ENCODE measurements around the gene RPL23. TPM values are rescaled to one million over a fixed set of nuclear protein-coding genes. Genes with fewer than 3 reads are reported as not detected.

Gene RPL23
- total RNA-seq, 4 donors from 2014 or later = 721 to 1,711 (median 1,283) TPM

DNA sequence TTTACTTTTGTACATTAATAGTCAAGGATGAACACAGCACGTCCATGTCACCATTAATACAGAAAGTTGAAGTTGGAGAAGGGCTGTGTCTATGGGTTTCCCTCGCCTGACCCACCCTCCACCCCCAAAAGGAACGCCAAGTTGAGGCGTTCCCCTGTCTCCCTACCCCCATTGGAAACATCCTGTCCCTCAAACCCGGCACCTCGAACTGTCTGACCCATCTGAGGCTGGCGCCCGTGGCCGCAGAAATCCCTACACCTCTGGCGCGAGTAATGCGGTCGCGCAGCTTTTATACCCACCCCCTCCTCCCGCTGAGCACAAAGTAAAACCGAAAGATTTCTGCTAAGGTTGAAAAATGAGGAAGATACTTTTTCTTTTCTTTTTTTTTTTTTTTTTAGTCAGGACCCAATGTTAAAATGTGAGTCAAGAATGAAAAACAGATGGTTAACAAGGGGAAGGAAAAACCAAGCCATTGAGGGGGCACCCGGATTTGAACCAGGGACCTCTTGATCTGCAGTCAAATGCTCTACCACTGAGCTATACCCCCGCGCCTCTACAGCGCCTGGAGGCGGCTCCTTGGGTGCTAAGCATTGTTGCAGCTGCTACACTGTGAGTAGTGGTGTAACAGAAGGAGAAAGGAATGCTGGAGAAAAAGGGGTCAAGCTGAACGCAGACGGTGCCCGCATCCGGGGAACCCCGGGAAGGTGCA lies 15.4 kb upstream of the RPL23 start:
- Histone ChIP-seq H3K4me1 (peaks cover 36 to 51% (median 45%) of the 10 kb centered on the region in 4 donors), H3K9me3 (no peaks in the 10 kb centered on the region), H3K36me3 (no peaks in the 10 kb centered on the region), H3K27me3 (no peaks in the 10 kb centered on the region), H3K4me3 (peak overlapping the region; percentile 80 to 98 (median 93)), H3K27ac (replicated peaks in 1 of 4) (peak overlapping the region; percentile 95 to 98 (median 97))
- WGBS = under 1% methylated on average over 25 of the region's 26 CpGs
- intact Hi-C loops (cut with DNase I) = loop anchor here (5.0 kb wide), 1 partner anchor 283 kb away; the partner anchor contains the start of gene PLXDC1
- DNase-seq (ENCODE audit: extremely low spot score) = peak; percentile 99
- TF ChIP-seq, protein P1, sequence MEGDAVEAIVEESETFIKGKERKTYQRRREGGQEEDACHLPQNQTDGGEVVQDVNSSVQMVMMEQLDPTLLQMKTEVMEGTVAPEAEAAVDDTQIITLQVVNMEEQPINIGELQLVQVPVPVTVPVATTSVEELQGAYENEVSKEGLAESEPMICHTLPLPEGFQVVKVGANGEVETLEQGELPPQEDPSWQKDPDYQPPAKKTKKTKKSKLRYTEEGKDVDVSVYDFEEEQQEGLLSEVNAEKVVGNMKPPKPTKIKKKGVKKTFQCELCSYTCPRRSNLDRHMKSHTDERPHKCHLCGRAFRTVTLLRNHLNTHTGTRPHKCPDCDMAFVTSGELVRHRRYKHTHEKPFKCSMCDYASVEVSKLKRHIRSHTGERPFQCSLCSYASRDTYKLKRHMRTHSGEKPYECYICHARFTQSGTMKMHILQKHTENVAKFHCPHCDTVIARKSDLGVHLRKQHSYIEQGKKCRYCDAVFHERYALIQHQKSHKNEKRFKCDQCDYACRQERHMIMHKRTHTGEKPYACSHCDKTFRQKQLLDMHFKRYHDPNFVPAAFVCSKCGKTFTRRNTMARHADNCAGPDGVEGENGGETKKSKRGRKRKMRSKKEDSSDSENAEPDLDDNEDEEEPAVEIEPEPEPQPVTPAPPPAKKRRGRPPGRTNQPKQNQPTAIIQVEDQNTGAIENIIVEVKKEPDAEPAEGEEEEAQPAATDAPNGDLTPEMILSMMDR (IDR thresholded peaks at IDR 0.05) = peak in 1 of 3 experiments; percentile 15
- TF ChIP-seq POLR2A (IDR thresholded peaks at IDR 0.05; ENCODE audit: low read depth) (no peak), EP300 (IDR thresholded peaks at IDR 0.05) (no peak), POLR2AphosphoS5 (IDR thresholded peaks at IDR 0.05) (peak; percentile 65 to 66)

DNA sequence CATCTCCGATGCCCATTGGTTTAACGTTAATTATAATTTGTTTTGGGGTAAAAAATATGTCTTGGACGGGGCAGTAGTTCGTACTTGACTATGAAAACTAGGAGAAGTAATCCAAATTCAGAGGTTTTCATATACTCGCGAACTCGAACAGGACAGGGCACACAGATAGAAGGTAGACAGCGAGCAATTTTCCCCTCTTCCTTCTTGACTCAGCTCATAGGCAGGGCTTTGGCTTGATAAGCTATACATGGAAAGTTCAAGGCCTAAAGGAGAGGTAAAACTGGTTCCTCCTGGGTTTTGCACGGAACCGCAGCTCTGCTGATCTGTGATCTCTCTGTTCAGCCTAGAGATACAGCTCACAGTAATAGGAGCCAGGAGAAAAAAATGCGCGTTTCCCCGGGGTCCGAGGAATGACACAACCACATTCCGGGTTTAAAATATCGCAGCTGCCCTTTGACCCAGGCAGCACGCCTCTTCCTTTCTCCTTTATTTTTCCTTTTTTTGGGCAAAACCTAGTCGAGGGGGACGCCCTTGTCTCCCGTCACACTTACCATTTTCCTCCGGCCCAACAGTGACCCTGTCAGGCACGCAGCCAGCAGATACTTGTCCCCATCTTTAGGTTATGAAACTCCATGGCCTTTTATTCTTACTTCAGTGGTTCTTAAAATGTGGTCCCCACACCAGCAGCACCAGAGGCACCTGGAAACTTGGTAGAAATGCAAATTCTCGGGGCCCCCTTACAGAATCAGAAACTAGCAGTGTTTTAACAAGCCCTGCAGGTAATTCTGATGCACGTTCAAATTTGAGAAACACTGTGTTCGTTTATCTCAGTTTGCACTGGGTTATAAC lies 14.7 kb upstream of the RPL23 start:
- no peak for DNase-seq (ENCODE audit: extremely low spot score)
- Histone ChIP-seq H3K27ac (replicated peaks in 1 of 4) (peak overlapping the region; percentile 95 to 98 (median 97)), H3K4me3 (peak overlapping the region; percentile 80 to 98 (median 93)), H3K27me3 (no peaks in the 10 kb centered on the region), H3K9me3 (no peaks in the 10 kb centered on the region), H3K36me3 (no peaks in the 10 kb centered on the region), H3K4me1 (peaks cover 28 to 43% (median 37%) of the 10 kb centered on the region in 4 donors)
- intact Hi-C loops (cut with DNase I) = loop anchor here (5.0 kb wide), 1 partner anchor 284 kb away; the partner anchor contains the start of gene PLXDC1
- TF ChIP-seq EP300 (IDR thresholded peaks at IDR 0.05) = no peak
- peak; percentile 37 to 53 for TF ChIP-seq POLR2AphosphoS5 (IDR thresholded peaks at IDR 0.05)
- TF ChIP-seq, protein P1 (IDR thresholded peaks at IDR 0.05) = no peak
- whole genome bisulfite sequencing = 24% methylated on average over 25 of the region's 25 CpGs

DNA sequence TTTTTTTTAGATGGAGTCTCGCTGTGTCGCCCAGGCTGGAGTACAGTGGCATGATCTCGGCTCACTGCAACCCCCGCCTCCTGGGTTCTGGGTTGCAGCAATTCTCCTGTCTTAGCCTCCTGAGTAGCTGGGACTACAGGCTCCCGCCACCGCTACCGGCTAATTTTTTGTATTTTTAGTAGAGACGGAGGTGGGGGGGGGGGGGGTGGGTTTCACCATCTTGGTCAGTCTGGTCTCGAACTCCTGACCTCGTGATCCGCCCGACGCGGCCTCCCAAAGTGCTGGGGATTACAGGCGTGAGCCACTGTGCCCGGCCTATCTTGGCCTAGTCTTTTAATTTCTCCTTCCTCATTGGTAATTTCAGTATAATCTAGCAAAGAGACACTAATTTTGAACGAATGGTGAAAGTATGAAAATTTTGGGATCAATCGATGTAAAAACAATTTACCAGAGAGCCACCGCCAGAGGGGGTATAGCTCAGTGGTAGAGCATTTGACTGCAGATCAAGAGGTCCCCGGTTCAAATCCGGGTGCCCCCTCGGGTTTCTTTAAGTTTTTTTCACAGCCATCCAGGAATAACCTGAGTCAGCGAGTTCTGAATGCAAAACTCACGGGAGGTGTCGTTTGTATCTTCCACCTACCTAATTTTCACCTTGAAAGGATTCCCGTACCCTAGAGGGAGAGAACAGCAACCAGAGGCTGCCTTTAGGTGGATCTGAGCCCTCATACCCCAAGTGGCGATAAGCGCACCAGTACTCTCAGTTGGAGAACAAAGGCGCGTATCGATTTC lies 13.9 kb upstream of the RPL23 start:
- no peak for TF ChIP-seq POLR2AphosphoS5 (IDR thresholded peaks at IDR 0.05)
- TF ChIP-seq, protein P1 (IDR thresholded peaks at IDR 0.05) = peak in 2 of 3 experiments; percentile 13 to 50
- WGBS = 37% methylated on average over 29 of the region's 31 CpGs
- intact Hi-C loops (cut with DNase I) = loop anchor here (5.0 kb wide), 1 partner anchor 285 kb away; the partner anchor contains the start of gene PLXDC1

DNA sequence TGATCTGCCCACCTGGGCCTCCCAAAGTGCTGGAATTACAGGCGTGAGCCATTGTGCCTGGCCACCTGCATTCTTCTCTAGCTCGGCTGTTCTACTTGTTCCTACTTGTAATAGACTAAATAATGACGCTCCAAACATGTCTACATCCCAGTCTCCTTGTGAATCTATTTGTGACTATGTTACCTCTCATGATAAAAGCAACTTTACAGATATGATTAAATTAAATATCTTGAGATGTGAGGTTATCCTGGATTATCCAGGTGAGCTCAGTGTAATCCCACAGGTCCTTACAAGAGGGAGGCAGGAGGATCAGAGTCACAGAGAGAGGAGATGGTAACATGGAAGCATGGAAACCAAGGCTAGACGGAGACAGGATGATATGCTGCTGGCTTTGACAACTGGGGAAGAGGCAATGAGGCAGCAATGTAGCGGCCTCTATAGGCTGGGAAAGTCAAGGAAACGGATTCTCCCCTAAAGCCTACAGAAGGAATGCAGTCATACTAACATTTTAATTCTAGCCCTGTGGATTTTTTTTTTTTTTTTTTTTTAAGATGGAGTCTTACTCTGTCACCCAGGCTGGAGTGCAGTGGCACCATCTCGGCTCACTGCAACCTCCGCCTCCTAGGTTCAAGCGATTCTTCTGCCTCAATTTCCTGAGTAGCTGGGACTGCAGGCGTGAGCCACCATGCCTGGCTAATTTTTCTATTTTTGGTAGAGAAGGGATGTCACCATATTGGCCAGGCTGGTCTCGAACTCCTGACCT lies 11.3 kb upstream of the RPL23 start:
- no peaks in the 10 kb centered on the region for H3K36me3 ChIP-seq
- 62% methylated on average over 11 of the region's 11 CpGs for WGBS

More for the DNA sequence above, 13.9 kb upstream of the RPL23 start:
- Histone ChIP-seq H3K4me3 (peak overlapping the region; percentile 80 to 98 (median 93)), H3K36me3 (no peaks in the 10 kb centered on the region), H3K4me1 (peaks cover 20 to 35% (median 29%) of the 10 kb centered on the region in 4 donors), H3K27ac (replicated peaks in 1 of 4) (peak overlapping the region; percentile 95 to 98 (median 97)), H3K9me3 (no peaks in the 10 kb centered on the region), H3K27me3 (no peaks in the 10 kb centered on the region)
- no peak for DNase-seq (ENCODE audit: extremely low spot score)

More for the DNA sequence above, 11.3 kb upstream of the RPL23 start:
- Histone ChIP-seq H3K4me1 (peaks cover 11 to 20% (median 13%) of the 10 kb centered on the region in 4 donors), H3K4me3 (no peak overlapping the region), H3K9me3 (no peaks in the 10 kb centered on the region), H3K27me3 (no peaks in the 10 kb centered on the region), H3K27ac (replicated peaks in 1 of 4) (no peak overlapping the region)
- TF ChIP-seq EP300 (IDR thresholded peaks at IDR 0.05) (no peak), POLR2A (IDR thresholded peaks at IDR 0.05; ENCODE audit: low read depth) (no peak), POLR2AphosphoS5 (IDR thresholded peaks at IDR 0.05) (no peak)
- TF ChIP-seq, protein P1 (IDR thresholded peaks at IDR 0.05) = no peak
- DNase-seq (ENCODE audit: extremely low spot score) = no peak
- intact Hi-C loops (cut with DNase I) = loop anchor here (5.0 kb wide), 1 partner anchor 287 kb away; the partner anchor contains the start of gene PLXDC1
